ENCODE data around the gene ELP6. TPM values are rescaled to one million over a fixed set of nuclear protein-coding genes. Genes with fewer than 3 reads are reported as not detected.
"Not testable (repeated sequence)": the region's sequence is repeated elsewhere in the genome, so short reads cannot be mapped to it uniquely, and the experiment has no call there.

Gene ELP6
- total RNA-seq, 2 experiments from 2014 or later: 11.0 to 12.3 TPM

GRCh38 chr3:47469616-47470015 is 43.9 kb downstream of the ELP6 start:
- peaks cover 14% of the 10 kb centered on the region for H3K4me1 ChIP-seq (ENCODE audit: insufficient read depth, low read length)
- H3K36me3 ChIP-seq (ENCODE audit: insufficient read depth, low read length): peaks cover 3% of the 10 kb centered on the region
- Mint-ChIP-seq H3K27me3 (no peaks in the 10 kb centered on the region), H3K36me3 (ENCODE audit: low read depth) (peaks cover 35% of the 10 kb centered on the region), H3K27ac (no peak overlapping the region), H3K9me3 (no peaks in the 10 kb centered on the region), H3K4me1 (ENCODE audit: low read depth) (peaks cover 41% of the 10 kb centered on the region), H3K4me3 (no peak overlapping the region)
- POLR2A ChIA-PET: no interaction called here
- no peaks in the 10 kb centered on the region for H3K9me3 ChIP-seq (ENCODE audit: control insufficient read depth in 1 of 2, insufficient read depth in 1 of 2, low read length in 2 of 2)
- no peak for TF ChIP-seq CTCF (IDR thresholded peaks at IDR 0.05)
- CTCF ChIA-PET: no interaction called here
- no peak overlapping the region for H3K27ac ChIP-seq (ENCODE audit: low read depth in 1 of 2, low read length in 2 of 2)
- H3K4me3 ChIP-seq (ENCODE audit: low read length): no peak overlapping the region
- ATAC-seq (ENCODE audit: poor library complexity): no peak
- DNase-seq: no peak
- H3K27me3 ChIP-seq (ENCODE audit: control insufficient read depth in 1 of 2, insufficient read depth in 2 of 2, low read length in 2 of 2): no peaks in the 10 kb centered on the region
- intact Hi-C loops (cut with DNase I, micrococcal nuclease): no loop called here

DNA sequence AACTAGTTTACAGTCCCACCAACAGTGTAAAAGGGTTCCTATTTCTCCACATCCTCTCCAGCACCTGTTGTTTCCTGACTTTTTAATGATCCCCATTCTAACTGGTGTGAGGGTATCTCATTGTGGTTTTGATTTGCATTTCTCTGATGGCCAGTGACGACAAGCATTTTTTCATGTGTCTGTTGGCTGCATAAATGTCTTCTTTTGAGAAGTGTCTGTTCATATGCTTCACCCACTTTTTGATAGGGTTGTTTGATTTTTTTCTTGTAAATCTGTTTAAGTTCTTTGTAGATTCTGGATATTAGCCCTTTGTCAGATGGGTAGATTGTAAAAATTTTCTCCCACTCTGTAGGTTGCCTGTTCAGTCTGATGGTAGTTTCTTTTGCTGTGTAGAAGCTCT is 45.2 kb downstream of the ELP6 start:
- CTCF ChIA-PET; H3K4me1 ChIP-seq (ENCODE audit: insufficient read depth, low read length); H3K4me3 Mint-ChIP-seq; H3K36me3 ChIP-seq (ENCODE audit: insufficient read depth, low read length); H3K27me3 Mint-ChIP-seq; H3K9me3 ChIP-seq (ENCODE audit: control insufficient read depth in 1 of 2, insufficient read depth in 1 of 2, low read length in 2 of 2); POLR2A ChIA-PET; H3K9me3 Mint-ChIP-seq; H3K27ac ChIP-seq (ENCODE audit: low read depth in 1 of 2, low read length in 2 of 2); intact Hi-C loops (cut with DNase I, micrococcal nuclease); H3K27ac Mint-ChIP-seq; H3K27me3 ChIP-seq (ENCODE audit: control insufficient read depth in 1 of 2, insufficient read depth in 2 of 2, low read length in 2 of 2); DNase-seq; ATAC-seq (ENCODE audit: poor library complexity); H3K4me3 ChIP-seq (ENCODE audit: low read length): not testable (repeated sequence)
- H3K36me3 Mint-ChIP-seq (ENCODE audit: low read depth): peaks cover 39% of the 10 kb centered on the region
- H3K4me1 Mint-ChIP-seq (ENCODE audit: low read depth): peaks cover 37% of the 10 kb centered on the region

DNA sequence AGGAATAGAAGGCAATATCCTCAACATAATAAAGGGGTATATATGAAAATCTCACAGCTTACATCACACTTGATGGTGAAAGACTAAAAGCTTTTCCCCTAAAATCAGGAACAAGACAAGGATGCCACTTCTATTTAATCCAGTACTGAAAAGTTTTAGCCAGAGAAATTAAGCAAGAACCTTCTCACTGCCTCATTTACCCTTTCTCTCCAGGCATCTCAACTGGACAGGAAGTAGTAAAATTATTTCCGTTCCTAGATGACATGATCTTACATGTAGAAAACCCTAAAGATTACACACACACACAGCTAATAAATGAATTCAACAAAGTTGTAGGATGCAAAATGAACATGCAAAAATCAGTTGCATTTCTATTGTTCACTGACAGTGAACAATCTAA is 48.9 kb downstream of the ELP6 start:
- Mint-ChIP-seq H3K27me3 (no peaks in the 10 kb centered on the region), H3K27ac (no peak overlapping the region)
- CTCF ChIA-PET: no interaction called here

GRCh38 chr3:47459534-47460085 is 53.9 kb downstream of the ELP6 start:
- H3K27me3 ChIP-seq (ENCODE audit: control insufficient read depth in 1 of 2, insufficient read depth in 2 of 2, low read length in 2 of 2); H3K27ac Mint-ChIP-seq; ATAC-seq (ENCODE audit: poor library complexity); DNase-seq; H3K4me1 ChIP-seq (ENCODE audit: insufficient read depth, low read length); H3K4me3 Mint-ChIP-seq; H3K27me3 Mint-ChIP-seq; H3K9me3 Mint-ChIP-seq; H3K27ac ChIP-seq (ENCODE audit: low read depth in 1 of 2, low read length in 2 of 2); intact Hi-C loops (cut with DNase I, micrococcal nuclease); H3K36me3 ChIP-seq (ENCODE audit: insufficient read depth, low read length); CTCF ChIA-PET; H3K4me3 ChIP-seq (ENCODE audit: low read length); POLR2A ChIA-PET: not testable (repeated sequence)
- peaks cover 0 to 13% of the 10 kb centered on the region in 2 experiments for H3K9me3 ChIP-seq (ENCODE audit: control insufficient read depth in 1 of 2, insufficient read depth in 1 of 2, low read length in 2 of 2)
- Mint-ChIP-seq H3K4me1 (ENCODE audit: low read depth) (peaks cover 38% of the 10 kb centered on the region), H3K36me3 (ENCODE audit: low read depth) (peaks cover 30% of the 10 kb centered on the region)

More for the DNA sequence above, 48.9 kb downstream of the ELP6 start:
- H3K4me1 ChIP-seq (ENCODE audit: insufficient read depth, low read length): peaks cover 6% of the 10 kb centered on the region
- TF ChIP-seq CTCF (IDR thresholded peaks at IDR 0.05): no peak
- Mint-ChIP-seq H3K4me3 (no peak overlapping the region), H3K4me1 (ENCODE audit: low read depth) (peaks cover 34% of the 10 kb centered on the region), H3K36me3 (ENCODE audit: low read depth) (peaks cover 59% of the 10 kb centered on the region), H3K9me3 (no peaks in the 10 kb centered on the region)
- no peak overlapping the region for H3K27ac ChIP-seq (ENCODE audit: low read depth in 1 of 2, low read length in 2 of 2)
- no peaks in the 10 kb centered on the region for H3K27me3 ChIP-seq (ENCODE audit: control insufficient read depth in 1 of 2, insufficient read depth in 2 of 2, low read length in 2 of 2)
- ATAC-seq (ENCODE audit: poor library complexity) (no peak), DNase-seq (no peak)
- H3K9me3 ChIP-seq (ENCODE audit: control insufficient read depth in 1 of 2, insufficient read depth in 1 of 2, low read length in 2 of 2): peaks cover 0 to 8% of the 10 kb centered on the region in 2 experiments
- intact Hi-C loops (cut with DNase I, micrococcal nuclease): no loop called here
- H3K36me3 ChIP-seq (ENCODE audit: insufficient read depth, low read length): no peaks in the 10 kb centered on the region
- POLR2A ChIA-PET: no interaction called here
- no peak overlapping the region for H3K4me3 ChIP-seq (ENCODE audit: low read length)

Measured in CD4-positive, alpha-beta T cell (primary cell).